ENCODE measurements around the gene PHYHIPL.

- TF ChIP-seq POLR2A (IDR thresholded peaks at IDR 0.05) = no peak
- TF ChIP-seq, protein P1, sequence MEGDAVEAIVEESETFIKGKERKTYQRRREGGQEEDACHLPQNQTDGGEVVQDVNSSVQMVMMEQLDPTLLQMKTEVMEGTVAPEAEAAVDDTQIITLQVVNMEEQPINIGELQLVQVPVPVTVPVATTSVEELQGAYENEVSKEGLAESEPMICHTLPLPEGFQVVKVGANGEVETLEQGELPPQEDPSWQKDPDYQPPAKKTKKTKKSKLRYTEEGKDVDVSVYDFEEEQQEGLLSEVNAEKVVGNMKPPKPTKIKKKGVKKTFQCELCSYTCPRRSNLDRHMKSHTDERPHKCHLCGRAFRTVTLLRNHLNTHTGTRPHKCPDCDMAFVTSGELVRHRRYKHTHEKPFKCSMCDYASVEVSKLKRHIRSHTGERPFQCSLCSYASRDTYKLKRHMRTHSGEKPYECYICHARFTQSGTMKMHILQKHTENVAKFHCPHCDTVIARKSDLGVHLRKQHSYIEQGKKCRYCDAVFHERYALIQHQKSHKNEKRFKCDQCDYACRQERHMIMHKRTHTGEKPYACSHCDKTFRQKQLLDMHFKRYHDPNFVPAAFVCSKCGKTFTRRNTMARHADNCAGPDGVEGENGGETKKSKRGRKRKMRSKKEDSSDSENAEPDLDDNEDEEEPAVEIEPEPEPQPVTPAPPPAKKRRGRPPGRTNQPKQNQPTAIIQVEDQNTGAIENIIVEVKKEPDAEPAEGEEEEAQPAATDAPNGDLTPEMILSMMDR (IDR thresholded peaks at IDR 0.05) = no peak
Observed at GRCh38 chr10:59242991-59243390, 66.5 kb downstream of the PHYHIPL start.
